Activated naive CD8-positive, alpha-beta T cell treated with anti-CD3 and anti-CD28 coated beads, Interleukin-2, amount 10 ng/mL, durations not matched to agents 7 days and 5 days (primary cell): ENCODE measurements around the gene RNASEH2C. TPM values are rescaled to one million over a fixed set of nuclear protein-coding genes. Genes with fewer than 3 reads are reported as not detected.
"Not testable (repeated sequence)": the region's sequence is repeated elsewhere in the genome, so short reads cannot be mapped to it uniquely, and the experiment has no call there.

Experiments
- ATAC-seq: fragments of 150-1000 bp; cut with Tn5 transposase; one replicate; pipeline ENCODE4 v1.10.0; 2021; ENCODE audit warnings: low read depth, moderate library complexity
- POLR2A ChIA-PET: fragments of 350-600 bp; sonication (Branson Sonifier 250); formaldehyde crosslinking; loops from one replicate; lab custom pipeline; 2021; ENCODE audit warnings: antibody characterized with exemption; lab: Charles Lee
- DNase-seq: peaks from one replicate; pipeline ENCODE4 v3.0.0; 2021
- H3K27ac Mint-ChIP-seq: one replicate; pipeline ENCODE4 v1.8.0; 2022; ENCODE audit warnings: mild to moderate bottlenecking, mixed read lengths
- H3K27me3 Mint-ChIP-seq: one replicate; pipeline ENCODE4 v1.8.0; 2022; ENCODE audit warnings: mild to moderate bottlenecking, moderate library complexity, mixed read lengths
- H3K36me3 Mint-ChIP-seq: one replicate; pipeline ENCODE4 v1.8.0; 2021; ENCODE audit warnings: mild to moderate bottlenecking, mixed read lengths
- H3K4me1 Mint-ChIP-seq: one replicate; pipeline ENCODE4 v1.8.0; 2021; ENCODE audit warnings: mixed read lengths
- H3K4me3 Mint-ChIP-seq: one replicate; pipeline ENCODE4 v1.8.0; 2022; ENCODE audit warnings: mild to moderate bottlenecking, moderate library complexity, mixed read lengths
- H3K9me3 Mint-ChIP-seq: one replicate; pipeline ENCODE4 v1.8.0; 2021; ENCODE audit warnings: mixed read lengths
- total RNA-seq, 2 experiments: library from RNA; stranded (reverse); gene quantifications; one replicate each; pipeline ENCODE4 v1.2.3, GENCODE V29; 2021

The RNASEH2C gene
- total RNA-seq, result 10 to 100 TPM; 74.8 to 84.2 TPM

DNA sequence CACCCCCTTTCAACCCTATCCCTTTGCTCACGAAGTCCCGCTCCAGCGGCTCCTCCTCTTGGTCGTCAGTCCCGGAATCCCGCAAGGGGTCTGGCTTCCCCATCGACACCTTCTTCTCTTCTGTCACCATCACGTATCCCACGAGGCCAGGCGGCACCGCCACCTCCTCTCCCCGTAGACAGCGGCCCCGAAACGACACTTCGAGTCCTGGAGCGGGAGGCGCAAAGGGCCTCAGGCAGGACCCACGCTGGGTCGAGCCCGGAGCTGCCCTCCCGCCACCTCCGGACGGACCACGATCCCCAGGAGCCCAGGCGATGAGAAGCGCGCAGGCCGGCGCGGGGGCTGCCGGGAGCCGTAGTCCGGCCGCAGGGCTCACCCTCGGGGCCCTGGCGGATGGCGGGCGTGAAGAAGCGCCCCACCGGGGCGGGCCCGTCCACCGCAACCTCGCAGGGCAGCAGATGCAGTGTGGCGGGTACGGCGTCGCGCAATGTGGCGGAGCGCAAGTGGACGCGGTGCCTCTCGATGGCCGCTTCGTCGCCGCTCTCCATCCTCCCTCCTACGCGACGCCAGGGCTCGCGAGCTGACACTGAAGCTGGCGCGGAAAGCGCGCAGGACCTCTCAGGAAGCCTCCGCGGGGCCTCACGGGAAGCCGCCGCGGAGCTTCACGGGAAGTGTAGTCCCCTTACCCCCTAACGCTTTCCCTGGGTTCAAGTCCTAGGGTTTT lies at the start of gene RNASEH2C:
Gene RNASEH2C (minus strand): TSS at position 588 of the 724 bp plus-strand sequence. CDS start 40 bp downstream, at position 548.
- POLR2A ChIA-PET, result interaction anchor here (0.5 to 2.7 kb wide), 9 partner anchors 9 to 353 kb away, joined by 3 to 36 read pairs (median 4); partner anchors contain the start of genes CCDC85B, CFL1, KAT5 and MUS81
- Mint-ChIP-seq H3K4me3 (peak within 1 kb of the TSS; percentile 95), H3K27ac (peak within 1 kb of the TSS; percentile 89), H3K4me1 (peaks cover 14% of the 10 kb centered on the region), H3K27me3 (peaks cover 2% of the 10 kb centered on the region), H3K9me3 (no peaks in the 10 kb centered on the region), H3K36me3 (peaks cover 12% of the 10 kb centered on the region)
- peak; percentile 91 for ATAC-seq
- DNase-seq, result peak; percentile 86

DNA sequence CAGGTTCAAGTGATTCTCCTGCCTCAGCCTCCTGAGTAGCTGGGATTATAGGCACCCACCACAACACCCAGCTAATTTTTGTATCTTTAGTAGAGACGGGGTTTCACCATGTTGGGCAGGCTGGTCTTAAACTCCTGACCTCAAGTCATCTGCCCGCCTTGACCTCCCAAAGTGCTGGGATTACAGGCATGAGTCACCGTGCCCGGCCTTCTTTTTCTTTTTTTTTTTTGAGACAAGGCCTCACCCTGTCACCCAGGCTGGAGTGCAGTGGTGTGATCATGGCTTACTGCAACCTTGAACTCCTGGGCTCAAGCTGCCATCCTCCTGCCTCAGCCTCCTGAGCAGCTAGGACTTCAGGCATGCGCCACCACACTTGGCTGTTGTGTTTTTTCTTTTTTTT lies 47.2 kb upstream of the RNASEH2C start:
- not testable (repeated sequence) for H3K9me3 Mint-ChIP-seq, H3K27ac Mint-ChIP-seq, H3K36me3 Mint-ChIP-seq, H3K27me3 Mint-ChIP-seq, DNase-seq, H3K4me3 Mint-ChIP-seq, H3K4me1 Mint-ChIP-seq, ATAC-seq
- POLR2A ChIA-PET, result interaction anchor here (0.6 to 1.4 kb wide), 3 partner anchors 8 to 55 kb away, joined by 3 to 6 read pairs (median 3); partner anchors contain the start of gene KAT5

DNA sequence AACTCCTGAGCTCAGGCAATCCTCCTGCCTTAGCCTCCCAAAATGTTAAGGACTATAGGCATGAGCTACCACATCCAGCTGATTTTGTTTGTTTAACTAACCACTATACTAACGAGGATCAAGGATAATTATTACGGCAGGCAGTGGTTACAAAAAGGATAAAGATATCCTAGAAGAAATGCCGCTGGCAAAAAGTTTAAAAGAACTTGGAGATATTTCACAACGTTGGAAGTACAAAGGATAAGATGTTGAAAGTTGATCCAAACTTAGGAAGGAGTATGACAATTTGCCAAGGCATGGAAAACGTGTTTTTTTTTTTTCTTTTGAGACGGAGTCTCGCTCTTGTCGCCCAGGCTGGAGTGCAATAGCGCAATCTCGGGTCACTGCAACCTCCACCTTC lies 46.8 kb upstream of the RNASEH2C start:
- DNase-seq (no peak), ATAC-seq (no peak)
- POLR2A ChIA-PET, result interaction anchor here (0.6 to 1.4 kb wide), 2 partner anchors 9 to 55 kb away, joined by 3 to 6 read pairs; partner anchors contain the start of gene KAT5
- Mint-ChIP-seq H3K36me3 (no peaks in the 10 kb centered on the region), H3K4me3 (no peak overlapping the region), H3K27me3 (peaks cover 5% of the 10 kb centered on the region), H3K4me1 (peaks cover 3% of the 10 kb centered on the region), H3K27ac (no peak overlapping the region), H3K9me3 (no peaks in the 10 kb centered on the region)

DNA sequence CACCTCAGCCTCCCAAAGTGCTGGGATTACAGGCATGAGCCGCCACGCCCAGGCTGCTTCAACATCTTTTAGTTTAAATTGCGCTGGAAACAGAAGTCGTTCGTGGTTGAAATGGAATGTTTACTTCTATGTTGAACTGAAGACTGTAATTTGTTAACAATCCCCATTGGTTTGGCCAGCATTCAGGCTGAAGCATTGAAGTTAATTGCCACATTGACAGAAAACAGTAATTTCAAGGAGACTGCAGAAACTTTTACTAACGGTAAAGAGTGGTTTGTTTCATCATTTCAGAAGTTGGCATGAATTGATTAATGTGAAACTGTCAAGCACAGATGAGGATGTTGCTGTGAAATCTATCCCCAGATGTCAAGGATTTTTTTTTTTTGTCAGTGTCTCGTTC lies 45.9 kb upstream of the RNASEH2C start:
- no peaks in the 10 kb centered on the region for H3K36me3 Mint-ChIP-seq
- POLR2A ChIA-PET, result no interaction called here
- peaks cover 6% of the 10 kb centered on the region for H3K27me3 Mint-ChIP-seq
- ATAC-seq, result no peak
- DNase-seq, result no peak
- no peak overlapping the region for H3K4me3 Mint-ChIP-seq
- H3K4me1 Mint-ChIP-seq, result peaks cover 3% of the 10 kb centered on the region
- H3K27ac Mint-ChIP-seq, result no peak overlapping the region
- no peaks in the 10 kb centered on the region for H3K9me3 Mint-ChIP-seq

DNA sequence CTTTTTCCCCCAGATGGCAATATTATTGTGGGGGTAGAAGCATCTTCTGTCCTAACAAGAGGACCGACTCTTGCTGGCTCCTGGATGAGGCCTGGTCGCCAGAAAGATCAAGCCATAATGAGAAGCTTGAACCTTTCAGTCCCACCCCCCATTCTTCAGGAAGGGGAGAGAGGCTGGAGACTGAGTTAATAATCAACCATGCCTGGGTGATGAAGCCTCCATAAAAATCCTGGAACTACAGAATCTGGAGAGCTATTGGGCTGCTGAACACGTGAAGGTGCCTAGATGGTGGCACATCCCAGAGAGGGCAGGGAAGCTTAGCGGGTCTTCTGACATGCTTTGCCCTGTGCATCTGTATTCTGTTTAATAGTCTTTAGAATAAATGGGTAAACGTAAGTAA lies 43.8 kb upstream of the RNASEH2C start:
- no peak overlapping the region for H3K4me3 Mint-ChIP-seq
- peaks cover 21% of the 10 kb centered on the region for H3K27me3 Mint-ChIP-seq
- no peaks in the 10 kb centered on the region for H3K4me1 Mint-ChIP-seq
- no peaks in the 10 kb centered on the region for H3K9me3 Mint-ChIP-seq
- DNase-seq (no peak), ATAC-seq (no peak)
- H3K27ac Mint-ChIP-seq, result no peak overlapping the region
- H3K36me3 Mint-ChIP-seq, result no peaks in the 10 kb centered on the region
- POLR2A ChIA-PET, result interaction anchor here (0.8 kb wide), 1 partner anchor 53 kb away, joined by 3 read pairs; no protein-coding TSS in a partner anchor

DNA sequence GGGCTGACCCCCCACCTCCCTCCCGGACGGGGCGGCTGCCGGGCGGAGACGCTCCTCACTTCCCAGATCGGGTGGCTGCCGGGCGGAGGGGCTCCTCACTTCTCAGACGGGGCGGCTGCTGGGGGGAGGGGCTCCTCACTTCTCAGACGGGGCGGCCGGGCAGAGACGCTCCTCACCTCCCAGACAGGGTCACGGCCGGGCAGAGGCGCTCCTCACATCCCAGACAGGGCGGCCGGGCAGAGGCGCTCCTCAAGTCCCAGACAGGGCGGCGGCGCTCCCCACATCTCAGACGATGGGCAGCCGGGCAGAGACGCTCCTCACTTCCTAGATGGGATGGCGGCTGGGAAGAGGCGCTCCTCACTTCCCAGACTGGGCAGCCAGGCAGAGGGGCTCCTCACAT lies 42.2 kb upstream of the RNASEH2C start:
- DNase-seq, H3K36me3 Mint-ChIP-seq, H3K4me3 Mint-ChIP-seq, H3K9me3 Mint-ChIP-seq, H3K4me1 Mint-ChIP-seq, POLR2A ChIA-PET, ATAC-seq, H3K27ac Mint-ChIP-seq: not testable (repeated sequence)
- peaks cover 22% of the 10 kb centered on the region for H3K27me3 Mint-ChIP-seq

DNA sequence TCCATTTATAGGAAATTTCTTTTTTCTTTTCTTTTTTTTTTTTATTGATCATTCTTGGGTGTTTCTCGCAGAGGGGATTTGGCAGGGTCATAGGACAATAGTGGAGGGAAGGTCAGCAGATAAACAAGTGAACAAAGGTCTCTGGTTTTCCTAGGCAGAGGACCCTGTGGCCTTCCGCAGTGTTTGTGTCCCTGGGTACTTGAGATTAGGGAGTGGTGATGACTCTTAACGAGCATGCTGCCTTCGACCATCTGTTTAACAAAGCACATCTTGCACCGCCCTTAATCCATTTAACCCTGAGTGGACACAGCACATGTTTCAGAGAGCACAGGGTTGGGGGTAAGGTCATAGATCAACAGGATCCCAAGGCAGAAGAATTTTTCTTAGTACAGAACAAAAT lies 41.6 kb upstream of the RNASEH2C start:
- ATAC-seq, H3K36me3 Mint-ChIP-seq, DNase-seq, H3K27ac Mint-ChIP-seq, H3K4me1 Mint-ChIP-seq, POLR2A ChIA-PET, H3K4me3 Mint-ChIP-seq, H3K9me3 Mint-ChIP-seq: not testable (repeated sequence)
- peaks cover 22% of the 10 kb centered on the region for H3K27me3 Mint-ChIP-seq

DNA sequence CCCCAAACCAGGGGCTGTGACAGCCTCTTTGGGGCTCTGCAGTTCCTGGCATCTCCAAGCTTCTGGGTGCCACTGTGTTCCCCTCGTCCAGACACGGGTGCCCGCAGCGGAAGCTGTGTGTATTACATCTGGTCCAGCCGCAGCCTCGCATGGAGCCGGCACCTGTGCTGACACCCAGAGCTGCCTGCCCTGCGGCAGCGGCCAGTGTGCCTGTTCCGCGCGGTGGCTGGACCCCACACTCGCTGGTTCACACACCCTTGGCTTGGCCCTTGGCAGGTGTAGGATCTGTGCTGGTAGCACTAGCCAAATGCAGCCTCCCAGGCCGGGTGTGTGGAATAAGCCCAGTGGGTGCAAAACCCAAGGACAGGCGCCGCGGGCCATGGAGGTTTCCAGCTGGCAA lies 24.5 kb upstream of the RNASEH2C start:
- ATAC-seq (no peak), DNase-seq (no peak)
- Mint-ChIP-seq H3K36me3 (no peaks in the 10 kb centered on the region), H3K27me3 (peaks cover 34% of the 10 kb centered on the region), H3K9me3 (no peaks in the 10 kb centered on the region), H3K4me1 (no peaks in the 10 kb centered on the region), H3K4me3 (no peak overlapping the region), H3K27ac (no peak overlapping the region)
- POLR2A ChIA-PET, result no interaction called here

DNA sequence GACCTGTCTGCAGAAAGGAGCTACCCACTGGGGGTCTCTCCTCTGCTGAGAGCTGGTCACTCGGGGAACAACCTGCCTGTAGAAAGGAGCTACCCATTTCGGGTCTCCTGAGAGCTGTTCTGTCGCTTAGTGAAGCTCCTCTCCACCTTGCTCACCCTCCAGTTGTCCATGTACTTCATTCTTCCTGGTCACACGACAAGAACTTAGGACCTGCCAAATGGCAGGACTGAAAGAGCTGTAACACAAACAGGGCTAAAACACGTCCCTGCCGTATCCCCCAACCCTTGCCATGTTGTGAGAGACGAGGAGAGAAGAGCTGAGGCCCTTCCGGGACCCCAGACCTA lies 24.1 kb upstream of the RNASEH2C start:
- H3K4me3 Mint-ChIP-seq, result no peak overlapping the region
- POLR2A ChIA-PET, result no interaction called here
- no peak overlapping the region for H3K27ac Mint-ChIP-seq
- no peak for ATAC-seq
- no peaks in the 10 kb centered on the region for H3K36me3 Mint-ChIP-seq
- no peaks in the 10 kb centered on the region for H3K9me3 Mint-ChIP-seq
- no peaks in the 10 kb centered on the region for H3K4me1 Mint-ChIP-seq
- DNase-seq, result no peak
- peaks cover 31% of the 10 kb centered on the region for H3K27me3 Mint-ChIP-seq

DNA sequence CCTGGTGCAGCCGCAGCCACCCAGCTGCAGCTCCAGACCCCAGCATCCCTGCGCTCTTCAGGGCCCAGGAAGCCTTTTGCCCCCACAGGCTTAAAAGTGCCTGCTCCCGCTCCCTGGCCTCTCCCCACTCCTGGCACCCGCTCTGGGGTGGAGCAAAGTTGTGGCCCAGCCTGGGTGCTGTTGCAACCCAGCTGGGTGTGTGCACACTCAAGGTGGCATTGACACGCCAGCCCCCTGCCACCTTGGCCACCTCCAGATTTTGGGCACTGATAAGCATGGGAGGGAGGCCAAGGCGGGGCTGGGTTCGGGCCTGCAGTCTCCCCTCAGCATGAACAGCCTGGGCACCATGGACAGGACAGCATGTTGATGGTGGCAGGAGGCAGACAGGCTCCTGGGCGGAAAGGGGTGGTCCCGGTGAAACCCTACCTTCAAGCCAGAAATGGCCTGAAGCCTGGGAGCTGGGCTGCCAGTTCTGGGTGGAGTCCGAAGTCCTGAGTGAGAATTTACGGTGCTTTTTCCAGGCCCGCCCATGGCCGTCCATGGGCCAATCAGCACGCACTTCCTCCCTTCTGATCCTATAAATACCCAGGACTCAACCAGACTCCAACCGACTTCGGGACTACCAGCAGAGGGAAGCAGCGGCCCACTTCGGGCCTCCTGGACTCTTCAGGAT lies 23.6 kb upstream of the RNASEH2C start:
- H3K27ac Mint-ChIP-seq, result no peak overlapping the region
- H3K27me3 Mint-ChIP-seq, result peaks cover 27% of the 10 kb centered on the region
- no peaks in the 10 kb centered on the region for H3K9me3 Mint-ChIP-seq
- POLR2A ChIA-PET, result no interaction called here
- DNase-seq (no peak), ATAC-seq (no peak)
- H3K36me3 Mint-ChIP-seq, result no peaks in the 10 kb centered on the region
- no peaks in the 10 kb centered on the region for H3K4me1 Mint-ChIP-seq
- H3K4me3 Mint-ChIP-seq, result no peak overlapping the region

DNA sequence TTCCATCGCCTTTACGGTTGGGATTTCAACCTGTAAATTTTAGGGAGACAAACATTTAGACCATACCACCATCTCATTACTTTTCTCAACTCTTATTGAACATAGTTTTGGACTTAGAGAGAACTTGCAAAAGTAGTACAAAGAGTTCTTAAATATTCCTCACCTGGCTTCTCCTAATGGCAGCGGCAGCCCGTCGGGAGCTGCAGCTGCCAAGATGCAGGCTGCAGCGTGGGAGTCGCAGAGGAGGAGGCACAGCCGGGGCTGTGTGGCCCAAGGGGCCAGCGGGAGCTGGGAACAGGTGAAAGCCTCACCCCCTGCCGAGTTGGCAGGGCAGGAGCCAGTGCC lies 23.1 kb upstream of the RNASEH2C start:
- Mint-ChIP-seq H3K27ac (no peak overlapping the region), H3K36me3 (no peaks in the 10 kb centered on the region), H3K27me3 (peaks cover 22% of the 10 kb centered on the region), H3K4me3 (no peak overlapping the region), H3K9me3 (no peaks in the 10 kb centered on the region), H3K4me1 (no peaks in the 10 kb centered on the region)
- POLR2A ChIA-PET, result no interaction called here
- ATAC-seq (no peak), DNase-seq (no peak)

DNA sequence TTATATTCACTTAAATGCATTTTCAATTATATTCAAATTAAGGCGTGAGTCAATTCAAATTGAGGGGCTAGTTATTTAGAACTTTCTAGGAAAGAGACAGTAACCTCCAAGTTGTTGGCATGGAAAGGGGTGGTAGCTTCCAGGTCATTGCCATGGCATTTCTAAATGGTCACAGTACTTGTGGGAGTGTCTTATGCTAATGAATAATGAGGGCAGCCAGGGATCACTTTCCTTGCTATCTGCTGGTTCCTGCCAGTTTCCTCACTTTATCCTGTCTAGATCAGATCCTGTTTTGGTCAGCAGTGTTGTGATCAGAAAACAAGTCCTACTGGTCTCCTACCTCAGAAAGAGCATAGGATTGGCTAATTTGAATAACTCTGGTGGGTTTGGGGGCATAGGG lies 21.8 kb upstream of the RNASEH2C start:
- Mint-ChIP-seq H3K27ac (no peak overlapping the region), H3K36me3 (no peaks in the 10 kb centered on the region), H3K27me3 (peaks cover 26% of the 10 kb centered on the region), H3K4me1 (no peaks in the 10 kb centered on the region), H3K4me3 (no peak overlapping the region), H3K9me3 (no peaks in the 10 kb centered on the region)
- ATAC-seq (no peak), DNase-seq (no peak)
- POLR2A ChIA-PET, result no interaction called here

DNA sequence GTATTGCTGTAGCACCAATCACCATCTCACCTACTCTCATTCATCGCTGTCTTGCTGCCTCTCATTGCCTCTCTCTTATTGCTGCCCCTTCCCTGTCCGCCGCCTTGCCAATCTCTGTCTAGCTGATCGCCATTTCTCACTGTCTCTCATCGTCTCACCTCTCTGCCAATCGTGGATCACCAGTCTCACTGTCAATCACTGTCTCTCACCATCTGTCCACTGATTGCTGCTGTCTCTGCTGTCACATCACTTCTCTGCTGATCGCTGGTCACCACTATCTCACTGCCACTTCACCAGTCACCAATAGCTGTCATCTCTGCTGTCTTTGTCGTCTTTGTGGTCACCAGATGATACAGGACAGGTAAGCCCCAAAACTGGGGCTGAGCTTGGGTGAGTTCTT lies 20.6 kb upstream of the RNASEH2C start:
- H3K27ac Mint-ChIP-seq, result peak overlapping the region; percentile 23
- ATAC-seq, result no peak
- POLR2A ChIA-PET, result no interaction called here

DNA sequence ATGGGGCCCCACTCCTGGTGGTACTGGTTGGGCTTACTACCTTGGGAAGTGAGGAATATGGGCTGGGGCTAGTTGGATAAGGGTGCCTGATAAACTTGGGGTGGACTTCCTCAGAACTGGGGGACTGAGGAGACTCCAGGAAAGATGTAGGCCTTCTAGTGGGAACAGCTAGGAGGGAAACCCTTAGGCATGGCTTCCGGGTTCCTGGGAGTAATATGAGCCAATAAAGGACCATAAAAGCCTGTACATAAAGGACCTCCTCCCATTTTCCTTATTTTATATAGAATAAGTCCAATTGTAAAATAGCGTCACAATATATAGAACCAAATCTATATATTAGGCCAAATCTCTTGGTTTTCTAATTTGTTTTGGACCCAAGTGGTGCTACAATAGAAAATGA lies 18.4 kb upstream of the RNASEH2C start:
- Mint-ChIP-seq H3K27ac (no peak overlapping the region), H3K9me3 (peaks cover 5% of the 10 kb centered on the region), H3K4me3 (no peak overlapping the region), H3K27me3 (peaks cover 32% of the 10 kb centered on the region), H3K4me1 (no peaks in the 10 kb centered on the region), H3K36me3 (no peaks in the 10 kb centered on the region)
- DNase-seq (no peak), ATAC-seq (no peak)
- POLR2A ChIA-PET, result no interaction called here

More for the DNA sequence above, 20.6 kb upstream of the RNASEH2C start:
- peaks cover 5% of the 10 kb centered on the region for H3K9me3 Mint-ChIP-seq
- no peaks in the 10 kb centered on the region for H3K4me1 Mint-ChIP-seq
- H3K4me3 Mint-ChIP-seq, result no peak overlapping the region
- no peaks in the 10 kb centered on the region for H3K36me3 Mint-ChIP-seq
- no peak for DNase-seq
- H3K27me3 Mint-ChIP-seq, result peaks cover 29% of the 10 kb centered on the region
